ENCODE measurements around the gene IRGQ.

DNA sequence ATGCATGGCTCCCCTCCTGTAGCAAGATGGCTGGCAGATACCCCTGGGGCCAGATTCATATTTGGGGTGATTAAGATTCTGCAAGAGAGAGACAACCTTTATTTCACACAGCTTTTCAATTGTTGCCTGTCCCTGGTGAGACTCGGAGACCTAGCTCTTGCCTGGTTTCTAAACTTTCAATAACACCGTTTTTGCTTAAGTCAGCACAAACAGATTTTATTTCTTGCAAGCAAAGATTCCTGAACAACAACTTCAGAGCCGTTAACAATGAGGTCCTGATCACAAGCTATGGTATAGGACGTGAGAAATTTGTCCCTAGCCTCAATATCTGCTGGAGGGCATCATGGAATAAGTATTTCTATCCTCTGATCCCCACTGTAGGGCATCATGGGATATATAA, 46.6 kb upstream of the IRGQ start:
- TF ChIP-seq, protein P1, sequence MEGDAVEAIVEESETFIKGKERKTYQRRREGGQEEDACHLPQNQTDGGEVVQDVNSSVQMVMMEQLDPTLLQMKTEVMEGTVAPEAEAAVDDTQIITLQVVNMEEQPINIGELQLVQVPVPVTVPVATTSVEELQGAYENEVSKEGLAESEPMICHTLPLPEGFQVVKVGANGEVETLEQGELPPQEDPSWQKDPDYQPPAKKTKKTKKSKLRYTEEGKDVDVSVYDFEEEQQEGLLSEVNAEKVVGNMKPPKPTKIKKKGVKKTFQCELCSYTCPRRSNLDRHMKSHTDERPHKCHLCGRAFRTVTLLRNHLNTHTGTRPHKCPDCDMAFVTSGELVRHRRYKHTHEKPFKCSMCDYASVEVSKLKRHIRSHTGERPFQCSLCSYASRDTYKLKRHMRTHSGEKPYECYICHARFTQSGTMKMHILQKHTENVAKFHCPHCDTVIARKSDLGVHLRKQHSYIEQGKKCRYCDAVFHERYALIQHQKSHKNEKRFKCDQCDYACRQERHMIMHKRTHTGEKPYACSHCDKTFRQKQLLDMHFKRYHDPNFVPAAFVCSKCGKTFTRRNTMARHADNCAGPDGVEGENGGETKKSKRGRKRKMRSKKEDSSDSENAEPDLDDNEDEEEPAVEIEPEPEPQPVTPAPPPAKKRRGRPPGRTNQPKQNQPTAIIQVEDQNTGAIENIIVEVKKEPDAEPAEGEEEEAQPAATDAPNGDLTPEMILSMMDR (IDR thresholded peaks at IDR 0.05) = no peak
- TF ChIP-seq POLR2A (IDR thresholded peaks at IDR 0.05) = no peak

All from Peyer's patch (tissue), 4 donors.